GM18508 (cell line): ENCODE results near the gene FBN2.

Experiments
- ATAC-seq: cut with Tn5 transposase; IDR thresholded peaks from one replicate; pipeline ENCODE4 v1.9.1; 2021; ENCODE audit warnings: moderate number of reproducible peaks; ENCODE audit not compliant: insufficient read depth, unreplicated experiment

FBN2 gene

GRCh38 chr5:128225245-128226030 is 312.6 kb downstream of the FBN2 start:
- no peak for ATAC-seq

GRCh38 chr5:128224336-128224735 is 313.7 kb downstream of the FBN2 start:
- ATAC-seq = no peak

DNA sequence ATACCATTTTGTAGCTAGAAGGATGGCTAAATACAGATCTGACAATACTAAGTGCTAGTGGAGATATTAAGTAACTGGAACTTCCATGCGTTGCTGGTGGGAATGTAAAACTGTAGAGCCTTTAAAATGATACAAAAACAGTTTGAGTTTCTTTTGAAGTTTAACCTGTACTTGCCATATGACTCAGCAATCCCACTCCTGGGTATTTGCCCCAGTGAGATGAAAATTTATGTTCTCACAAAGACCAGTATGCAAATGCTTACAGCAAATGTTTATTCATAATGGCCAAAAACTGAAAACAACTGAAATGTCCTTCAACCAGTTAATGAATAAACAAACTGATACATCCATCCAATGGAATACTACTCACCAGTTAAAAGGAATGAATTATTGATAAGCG is 317.2 kb downstream of the FBN2 start:
- no peak for ATAC-seq

- no peak for ATAC-seq
These were observed 321.0 kb downstream of the FBN2 start for GRCh38 chr5:128216860-128217531.

DNA sequence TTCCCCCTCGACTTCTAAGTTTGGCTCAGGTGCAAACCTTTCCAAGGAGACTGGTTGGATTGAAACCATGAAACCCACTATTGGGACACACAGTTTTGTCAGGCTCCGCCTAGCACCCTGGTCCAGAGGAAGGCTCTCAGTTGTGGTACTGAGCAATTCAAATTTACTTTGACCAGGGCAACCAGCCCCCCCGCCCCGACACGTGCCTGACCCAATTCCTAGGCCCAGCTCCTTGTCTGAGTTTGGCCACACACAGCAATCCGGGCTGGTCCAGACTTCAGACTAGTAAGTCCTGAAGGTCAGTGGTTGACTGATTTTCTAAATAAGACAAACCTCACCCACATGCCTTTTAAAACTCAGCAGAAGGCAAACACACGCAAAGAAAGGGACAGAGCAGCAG is 321.8 kb downstream of the FBN2 start:
- ATAC-seq = no peak

DNA sequence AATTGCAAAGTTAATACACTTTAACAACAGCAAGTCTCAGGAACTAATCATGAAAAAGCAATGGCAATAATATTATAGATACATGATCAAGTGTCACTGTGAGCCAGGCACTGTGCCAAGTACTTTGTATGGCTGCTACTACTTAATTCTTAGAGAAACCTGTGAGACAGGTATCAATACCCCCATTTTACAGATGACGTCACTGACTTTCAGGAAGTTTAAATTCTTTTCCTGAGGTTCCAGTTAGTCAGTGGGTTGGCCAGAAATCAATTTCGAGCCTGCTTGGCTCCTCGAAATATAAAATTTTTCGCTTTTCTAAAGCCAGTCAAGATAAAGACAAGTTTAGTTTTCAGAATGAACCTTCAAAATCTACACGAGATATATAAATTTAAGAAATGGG is 324.2 kb downstream of the FBN2 start:
- ATAC-seq = no peak

DNA sequence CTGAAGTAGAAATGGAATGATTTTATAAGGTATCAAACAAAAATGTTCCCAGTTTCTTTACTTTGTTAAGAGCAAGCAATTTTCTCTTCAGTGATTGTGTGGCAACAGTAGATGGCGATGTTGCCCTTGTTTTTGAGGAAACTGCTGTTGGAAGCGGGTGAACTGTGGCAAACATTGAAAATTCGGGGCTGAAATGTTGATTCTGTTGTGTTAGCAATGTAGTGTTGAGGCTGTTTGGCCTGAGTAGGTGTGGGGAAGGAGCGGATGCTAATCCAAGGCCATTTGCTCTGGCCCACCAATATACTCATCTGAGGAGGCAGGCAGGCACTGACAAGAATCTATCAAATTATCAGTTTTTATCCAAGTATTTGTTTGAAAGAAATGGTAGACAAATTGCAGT is 324.7 kb downstream of the FBN2 start:
- no peak for ATAC-seq

GRCh38 chr5:128212191-128212806 is 325.7 kb downstream of the FBN2 start:
- no peak for ATAC-seq

DNA sequence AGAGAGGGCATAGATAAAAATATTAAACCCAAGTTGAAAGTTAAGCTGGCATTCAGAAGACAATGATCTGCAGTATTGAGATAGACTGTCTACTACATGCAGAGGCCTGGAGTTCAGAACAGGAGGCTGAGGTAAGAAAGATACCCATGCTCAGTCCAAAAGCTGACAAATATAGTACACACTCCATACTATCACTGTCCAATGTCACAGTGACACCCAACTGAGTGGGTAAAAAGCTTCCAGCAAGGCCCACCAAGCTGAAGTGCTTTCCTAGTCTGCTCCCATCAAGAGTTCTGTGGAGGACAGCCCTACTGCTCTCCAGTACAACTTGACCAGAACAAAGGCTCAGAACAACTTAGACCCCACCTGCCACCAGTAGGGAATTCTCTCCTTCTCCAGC is 329.6 kb downstream of the FBN2 start:
- no peak for ATAC-seq
